PFSK-1 (cell line): Measurements from ENCODE around the gene MPIG6B.

Experiments used
- POLR2AphosphoS5 ChIP-seq: IDR thresholded peaks from 2 replicates; pipeline ENCODE4 v1.6.1; 2012; ENCODE audit warnings: low read depth, mild to moderate bottlenecking, control low read depth, low read length, moderate library complexity
- REST ChIP-seq, 2 experiments: IDR thresholded peaks; 2 replicates each; pipeline versions ENCODE4 v1.6.1 to v1.8.0; 2011 to 2012; ENCODE audit warnings: low read depth in 2 of 2, low read length in 2 of 2, control low read depth in 1 of 2, inconsistent platforms in 1 of 2, mild to moderate bottlenecking in 1 of 2, moderate library complexity in 1 of 2; ENCODE audit not compliant: insufficient read depth in 1 of 2
- SIN3A ChIP-seq: IDR thresholded peaks from 2 replicates; pipeline ENCODE4 v1.6.1; 2012; ENCODE audit warnings: mild to moderate bottlenecking, low read length, moderate library complexity, borderline replicate concordance; ENCODE audit not compliant: insufficient read depth

GRCh38 chr6:31775184-31775583 is 52.0 kb downstream of the MPIG6B start:
- TF ChIP-seq REST (IDR thresholded peaks at IDR 0.05; ENCODE audit: insufficient read depth in 1 of 2, low read depth in 2 of 2, low read length in 2 of 2) (no peak), SIN3A (no peak), POLR2AphosphoS5 (no peak)
